ENCODE data around the gene PPP1R9A.

- TF ChIP-seq CTCF (IDR thresholded peaks at IDR 0.05) (no peak), POLR2A (IDR thresholded peaks at IDR 0.05) (no peak)
Measured at GRCh38 chr7:95286096-95286495, 378.7 kb downstream of the PPP1R9A start.

All from tibial nerve (tissue), 3 donors.